Measurements from ENCODE around the gene C19orf38. TPM values are rescaled to one million over a fixed set of nuclear protein-coding genes. Genes with fewer than 3 reads are reported as not detected.

C19orf38 gene
- total and polyA plus RNA-seq, 9 donors: 0.52 to 4.1 (median 1.0) TPM

DNA sequence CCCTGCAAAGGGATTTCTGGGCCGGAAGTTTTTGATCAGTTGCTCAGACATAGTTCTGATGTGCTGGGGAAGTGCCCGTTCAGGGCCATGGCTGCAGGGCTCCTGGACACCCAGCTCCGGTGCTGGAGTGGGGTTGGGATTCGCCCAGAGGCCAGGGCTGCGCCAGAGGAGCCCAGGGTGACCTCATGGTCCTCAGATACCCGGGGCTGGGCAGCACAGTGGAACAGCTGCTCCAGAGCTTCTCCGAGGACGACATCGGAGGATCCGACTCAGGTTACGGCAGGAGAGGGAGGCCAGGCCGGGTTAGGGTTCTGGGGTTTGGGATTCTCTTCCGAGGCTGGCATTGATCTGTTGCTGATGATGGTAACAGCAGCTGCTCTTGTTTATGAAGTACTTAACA lies 44.0 kb downstream of the C19orf38 start:
- Histone ChIP-seq H3K27ac (no peak overlapping the region), H3K4me1 (ENCODE audit: insufficient read depth) (peaks cover 21% of the 10 kb centered on the region)
- WGBS, 3 donors: 80 to 92% (median 90%) methylated on average over 13 of the region's 13 CpGs

DNA sequence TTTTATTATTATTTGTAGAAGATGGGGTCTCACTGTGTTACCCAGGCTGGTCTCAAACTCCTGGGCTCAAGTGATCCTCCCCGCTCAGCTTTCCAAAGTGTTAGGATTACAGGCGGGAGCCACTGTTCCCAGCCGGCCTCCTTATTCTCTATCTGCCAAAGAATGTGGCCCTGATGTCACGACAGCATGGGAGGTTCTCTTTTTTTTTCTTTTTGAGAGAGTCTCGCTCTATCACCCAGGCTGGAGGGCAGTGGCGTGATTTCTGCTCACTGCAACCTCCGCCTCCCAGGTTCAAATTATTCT lies 46.6 kb downstream of the C19orf38 start:
- TF ChIP-seq, protein P1, sequence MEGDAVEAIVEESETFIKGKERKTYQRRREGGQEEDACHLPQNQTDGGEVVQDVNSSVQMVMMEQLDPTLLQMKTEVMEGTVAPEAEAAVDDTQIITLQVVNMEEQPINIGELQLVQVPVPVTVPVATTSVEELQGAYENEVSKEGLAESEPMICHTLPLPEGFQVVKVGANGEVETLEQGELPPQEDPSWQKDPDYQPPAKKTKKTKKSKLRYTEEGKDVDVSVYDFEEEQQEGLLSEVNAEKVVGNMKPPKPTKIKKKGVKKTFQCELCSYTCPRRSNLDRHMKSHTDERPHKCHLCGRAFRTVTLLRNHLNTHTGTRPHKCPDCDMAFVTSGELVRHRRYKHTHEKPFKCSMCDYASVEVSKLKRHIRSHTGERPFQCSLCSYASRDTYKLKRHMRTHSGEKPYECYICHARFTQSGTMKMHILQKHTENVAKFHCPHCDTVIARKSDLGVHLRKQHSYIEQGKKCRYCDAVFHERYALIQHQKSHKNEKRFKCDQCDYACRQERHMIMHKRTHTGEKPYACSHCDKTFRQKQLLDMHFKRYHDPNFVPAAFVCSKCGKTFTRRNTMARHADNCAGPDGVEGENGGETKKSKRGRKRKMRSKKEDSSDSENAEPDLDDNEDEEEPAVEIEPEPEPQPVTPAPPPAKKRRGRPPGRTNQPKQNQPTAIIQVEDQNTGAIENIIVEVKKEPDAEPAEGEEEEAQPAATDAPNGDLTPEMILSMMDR (IDR thresholded peaks at IDR 0.05): no peak
- TF ChIP-seq EP300 (IDR thresholded peaks at IDR 0.05) (no peak), POLR2A (IDR thresholded peaks at IDR 0.05) (no peak)
- H3K27ac ChIP-seq: no peak overlapping the region
- DNase-seq: no peak
- 86 to 90% (median 90%) methylated on average over 7 of the region's 7 CpGs for WGBS, 3 donors
- no peaks in the 10 kb centered on the region for H3K9me3 ChIP-seq
- no peaks in the 10 kb centered on the region for H3K27me3 ChIP-seq
- intact Hi-C loops (cut with DNase I): no loop called here
- no peak overlapping the region for H3K4me3 ChIP-seq
- no peaks in the 10 kb centered on the region for H3K36me3 ChIP-seq
- H3K4me1 ChIP-seq (ENCODE audit: insufficient read depth): peaks cover 24% of the 10 kb centered on the region

More for the DNA sequence above, 44.0 kb downstream of the C19orf38 start:
- Histone ChIP-seq H3K4me3 (no peak overlapping the region), H3K27me3 (no peaks in the 10 kb centered on the region), H3K9me3 (no peaks in the 10 kb centered on the region), H3K36me3 (no peaks in the 10 kb centered on the region)
- DNase-seq: no peak
- TF ChIP-seq EP300 (IDR thresholded peaks at IDR 0.05) (no peak), POLR2A (IDR thresholded peaks at IDR 0.05) (no peak)
- TF ChIP-seq, protein P1 (IDR thresholded peaks at IDR 0.05): no peak
- intact Hi-C loops (cut with DNase I): no loop called here

DNA sequence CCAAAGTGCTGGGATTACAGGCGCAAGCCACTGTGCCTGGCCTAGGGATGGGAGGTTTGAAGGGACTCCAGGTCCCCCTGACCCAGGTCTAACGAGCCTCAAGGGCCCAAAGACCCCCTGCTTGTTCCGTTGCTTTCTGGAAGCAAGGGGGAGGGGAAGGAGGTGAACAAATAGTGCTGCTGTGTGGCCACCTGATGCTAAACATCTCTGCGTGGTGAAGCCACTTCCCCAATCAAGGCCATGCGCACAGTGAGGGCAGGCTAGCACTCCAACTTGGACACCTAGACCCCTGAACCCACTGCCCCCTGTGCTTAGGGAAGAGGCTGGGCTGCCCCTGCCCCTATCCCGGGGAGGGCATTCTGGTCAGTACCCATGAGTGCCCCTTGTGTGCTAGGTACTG lies 47.1 kb downstream of the C19orf38 start:
- peaks cover 24% of the 10 kb centered on the region for H3K4me1 ChIP-seq (ENCODE audit: insufficient read depth)
- H3K27ac ChIP-seq: no peak overlapping the region
- DNase-seq: no peak
- TF ChIP-seq, protein P1 (IDR thresholded peaks at IDR 0.05): no peak
- TF ChIP-seq POLR2A (IDR thresholded peaks at IDR 0.05) (no peak), EP300 (IDR thresholded peaks at IDR 0.05) (no peak)
- H3K9me3 ChIP-seq: no peaks in the 10 kb centered on the region
- no peaks in the 10 kb centered on the region for H3K27me3 ChIP-seq
- no peak overlapping the region for H3K4me3 ChIP-seq
- intact Hi-C loops (cut with DNase I): no loop called here
- no peaks in the 10 kb centered on the region for H3K36me3 ChIP-seq
- 86 to 90% (median 88%) methylated on average over 6 of the region's 6 CpGs for WGBS, 3 donors

DNA sequence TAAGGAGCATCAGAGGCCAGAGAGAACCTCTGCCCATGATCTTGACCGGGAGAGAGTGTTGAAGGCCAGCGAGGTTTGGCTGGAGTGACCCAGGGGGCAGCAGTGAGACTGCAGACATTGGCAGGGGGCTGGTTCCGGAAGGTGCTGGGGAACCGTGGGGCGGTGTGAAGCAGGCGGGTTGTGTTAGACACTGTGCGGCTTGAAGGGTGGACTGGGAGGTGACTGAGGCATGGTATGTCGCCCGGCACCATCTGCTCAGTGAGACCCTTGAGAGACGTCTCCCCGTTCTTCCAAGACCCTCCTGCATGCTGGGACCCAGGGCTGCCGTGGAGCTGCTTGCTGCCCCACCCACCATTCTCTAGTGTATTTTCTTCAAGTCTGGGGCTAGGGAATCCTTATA lies 47.7 kb downstream of the C19orf38 start:
- H3K4me1 ChIP-seq (ENCODE audit: insufficient read depth): peaks cover 23% of the 10 kb centered on the region
- no peaks in the 10 kb centered on the region for H3K9me3 ChIP-seq
- no peaks in the 10 kb centered on the region for H3K27me3 ChIP-seq
- no peak overlapping the region for H3K27ac ChIP-seq
- no peaks in the 10 kb centered on the region for H3K36me3 ChIP-seq
- intact Hi-C loops (cut with DNase I): no loop called here
- WGBS, 3 donors: 81 to 85% (median 84%) methylated on average over 12 of the region's 12 CpGs
- TF ChIP-seq EP300 (IDR thresholded peaks at IDR 0.05) (no peak), POLR2A (IDR thresholded peaks at IDR 0.05) (no peak)
- TF ChIP-seq, protein P1 (IDR thresholded peaks at IDR 0.05): no peak
- H3K4me3 ChIP-seq: no peak overlapping the region
- no peak for DNase-seq
